CD4-positive, alpha-beta memory T cell (primary cell): ENCODE measurements around the gene DIPK2B. TPM values are rescaled to one million over a fixed set of nuclear protein-coding genes. Genes with fewer than 3 reads are reported as not detected.

Experiments
- CTCF ChIA-PET: fragments of 350-600 bp; sonication (Branson Sonifier 250); formaldehyde crosslinking; loops from one replicate; lab custom pipeline; 2021; ENCODE audit warnings: inconsistent platforms; ENCODE audit not compliant: partially characterized antibody; lab: Charles Lee
- POLR2A ChIA-PET: fragments of 350-600 bp; sonication (Branson Sonifier 250); formaldehyde crosslinking; loops from one replicate; lab custom pipeline; 2021; ENCODE audit not compliant: partially characterized antibody; lab: Charles Lee
- DNase-seq, 5 donors: peaks; one replicate each; pipeline versions ENCODE4 v3.0.0 to v3.0.0-alpha.2; 2020 to 2022; ENCODE audit warnings: mixed read lengths in 1 of 5
- H3K27ac ChIP-seq: one replicate; pipeline ENCODE4 v1.7.0; 2013; ENCODE audit warnings: low read depth, low read length
- H3K27me3 ChIP-seq: 2 replicates; pipeline ENCODE4 v1.7.0; 2013; ENCODE audit warnings: mild to moderate bottlenecking, low read length, moderate library complexity; ENCODE audit not compliant: insufficient read depth
- H3K36me3 ChIP-seq: 2 replicates; pipeline ENCODE4 v1.7.0; 2013; ENCODE audit warnings: mild to moderate bottlenecking, low read length, moderate library complexity; ENCODE audit not compliant: insufficient read depth
- H3K4me1 ChIP-seq: 2 replicates; pipeline ENCODE4 v1.7.0; 2013; ENCODE audit warnings: mild to moderate bottlenecking, low read length, moderate library complexity; ENCODE audit not compliant: insufficient read depth
- H3K4me3 ChIP-seq, 2 donors: one replicate each; pipeline ENCODE4 v1.7.0; 2013; ENCODE audit warnings: low read length in 2 of 2, mild to moderate bottlenecking in 1 of 2
- H3K9me3 ChIP-seq, 2 donors: one replicate each; pipeline ENCODE4 v1.7.0; 2013; ENCODE audit warnings: low read length in 2 of 2, control low read depth in 1 of 2; ENCODE audit not compliant: control insufficient read depth in 1 of 2
- H3K27ac Mint-ChIP-seq, 7 donors: one replicate each; pipeline ENCODE4 v1.8.0; 2020 to 2021; ENCODE audit warnings: mixed read lengths in 7 of 7, mild to moderate bottlenecking in 6 of 7, inconsistent platforms in 3 of 7, moderate library complexity in 3 of 7
- H3K27me3 Mint-ChIP-seq, 2 donors: one replicate each; pipeline ENCODE4 v1.8.0; 2020 to 2021; ENCODE audit warnings: mixed read lengths in 2 of 2
- H3K36me3 Mint-ChIP-seq, 2 donors: one replicate each; pipeline ENCODE4 v1.8.0; 2020 to 2021; ENCODE audit warnings: mixed read lengths in 2 of 2, inconsistent platforms in 1 of 2, mild to moderate bottlenecking in 1 of 2
- H3K4me1 Mint-ChIP-seq, 4 donors: one replicate each; pipeline ENCODE4 v1.8.0; 2020 to 2021; ENCODE audit warnings: mixed read lengths in 4 of 4, mild to moderate bottlenecking in 1 of 4
- H3K4me3 Mint-ChIP-seq, 8 donors: one replicate each; pipeline ENCODE4 v1.8.0; 2020 to 2021; ENCODE audit warnings: mixed read lengths in 8 of 8, mild to moderate bottlenecking in 7 of 8, moderate library complexity in 6 of 8, inconsistent platforms in 3 of 8
- H3K9me3 Mint-ChIP-seq, 8 donors: one replicate each; pipeline ENCODE4 v1.8.0; 2020 to 2021; ENCODE audit warnings: mixed read lengths in 8 of 8, mild to moderate bottlenecking in 5 of 8, inconsistent platforms in 3 of 8, moderate library complexity in 1 of 8
- intact Hi-C: fragments of 100-400 bp; cut with micrococcal nuclease; formaldehyde crosslinking; loops from one replicate; pipeline ENCODE4 v1.15.1; 2023
- polyA plus RNA-seq, 2 donors: library from polyadenylated mRNA; unstranded; fragments of 300-500 nt; fragmentation: Illumina TruSeq; gene quantifications; one replicate each; pipeline ENCODE4 v1.2.3, GENCODE V29; 2021
- total RNA-seq, 2 experiments: library from RNA; stranded (reverse); gene quantifications; one replicate each; pipeline ENCODE4 v1.2.3, GENCODE V29; 2021

DIPK2B gene
- total and polyA plus RNA-seq, 4 experiments from 2014 or later = not detected

DNA sequence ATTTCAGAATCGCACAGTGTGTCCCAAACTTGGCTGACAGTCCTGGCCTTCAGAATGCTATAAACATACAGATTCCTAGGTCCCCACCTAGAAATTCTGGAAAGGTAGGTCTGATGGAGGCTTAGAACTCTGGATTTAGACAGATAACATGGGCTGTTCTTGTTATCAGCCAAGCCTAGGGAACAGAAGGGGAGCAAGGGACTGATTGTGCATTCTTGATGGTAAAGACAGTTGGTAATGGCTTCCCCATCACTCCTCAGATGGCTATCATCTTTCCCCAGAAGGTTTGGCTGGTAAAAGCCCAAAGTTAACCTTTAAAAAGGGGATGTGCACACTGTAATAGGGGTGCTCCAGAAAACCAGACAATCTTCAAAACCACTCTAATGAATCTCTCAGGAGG, 35.7 kb downstream of the DIPK2B start:
- Histone ChIP-seq H3K4me3 (no peak overlapping the region), H3K27ac (no peak overlapping the region), H3K4me1 (no peaks in the 10 kb centered on the region), H3K36me3 (no peaks in the 10 kb centered on the region), H3K27me3 (no peaks in the 10 kb centered on the region), H3K9me3 (no peaks in the 10 kb centered on the region)
- intact Hi-C loops = no loop called here
- ChIA-PET CTCF (no interaction called here), POLR2A (no interaction called here)
- Mint-ChIP-seq H3K27ac (no peak overlapping the region), H3K9me3 (peaks cover 0 to 9% (median 4%) of the 10 kb centered on the region in 8 donors), H3K27me3 (no peaks in the 10 kb centered on the region), H3K4me3 (no peak overlapping the region), H3K4me1 (no peaks in the 10 kb centered on the region), H3K36me3 (no peaks in the 10 kb centered on the region)
- no peak for DNase-seq

DNA sequence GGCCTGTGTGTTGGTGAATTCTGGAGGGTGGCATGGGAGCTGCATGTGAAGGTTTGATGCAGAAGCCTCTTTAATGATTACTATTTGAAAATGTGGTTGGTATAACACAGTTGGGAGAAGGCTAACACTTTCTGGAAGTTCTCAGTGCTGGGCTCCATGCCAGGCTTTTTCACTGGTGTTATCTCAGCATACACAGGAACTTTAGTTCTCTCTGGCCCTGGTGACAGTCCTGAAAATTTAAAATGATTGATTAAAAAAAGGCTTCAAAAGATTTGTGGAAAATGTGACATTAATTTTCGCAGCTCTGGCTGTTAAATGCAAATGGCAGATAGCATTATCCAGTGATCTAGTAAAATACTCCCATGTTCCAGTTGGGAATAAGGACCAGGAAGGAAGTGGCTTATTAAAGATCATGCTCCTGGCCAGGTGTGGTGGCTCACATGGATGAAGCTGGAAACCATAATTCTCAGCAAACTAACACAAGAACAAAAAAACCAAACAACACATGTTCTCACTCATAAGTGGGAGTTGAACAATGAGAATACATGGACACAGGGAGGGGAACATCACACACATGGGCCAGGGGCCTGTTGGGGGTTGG, 36.6 kb downstream of the DIPK2B start:
- no peak overlapping the region for H3K27ac Mint-ChIP-seq
- Histone ChIP-seq H3K36me3 (no peaks in the 10 kb centered on the region), H3K27ac (no peak overlapping the region), H3K4me3 (no peak overlapping the region), H3K4me1 (no peaks in the 10 kb centered on the region), H3K27me3 (no peaks in the 10 kb centered on the region), H3K9me3 (no peaks in the 10 kb centered on the region)
- H3K36me3 Mint-ChIP-seq = no peaks in the 10 kb centered on the region
- intact Hi-C loops = no loop called here
- peaks cover 0 to 9% (median 5%) of the 10 kb centered on the region in 8 donors for H3K9me3 Mint-ChIP-seq
- CTCF ChIA-PET = no interaction called here
- H3K4me3 Mint-ChIP-seq = no peak overlapping the region
- DNase-seq = no peak
- H3K4me1 Mint-ChIP-seq = no peaks in the 10 kb centered on the region
- H3K27me3 Mint-ChIP-seq = no peaks in the 10 kb centered on the region
- POLR2A ChIA-PET = no interaction called here

DNA sequence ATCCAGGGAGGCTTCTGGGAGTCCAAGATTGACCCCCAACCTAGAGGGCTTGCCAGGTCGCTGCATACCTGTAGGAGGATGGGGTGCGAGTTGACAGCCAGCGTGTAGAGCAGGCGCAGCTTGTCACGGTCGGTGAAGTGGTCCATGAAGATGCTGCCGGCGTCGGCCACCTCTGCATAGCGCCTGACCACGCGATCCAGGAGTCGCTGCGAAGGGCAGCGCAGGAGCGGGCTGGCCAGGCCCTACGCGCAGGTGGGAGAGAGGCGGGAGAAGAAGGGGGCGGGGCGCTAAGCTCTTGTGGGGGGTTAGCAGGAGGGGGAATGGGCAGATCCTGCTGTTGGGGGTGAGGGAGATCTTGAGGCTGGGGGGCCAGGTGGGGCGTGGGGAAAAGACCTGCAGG, 43.0 kb downstream of the DIPK2B start:
- Mint-ChIP-seq H3K27me3 (no peaks in the 10 kb centered on the region), H3K27ac (no peak overlapping the region), H3K9me3 (peaks cover 0 to 9% (median 5%) of the 10 kb centered on the region in 8 donors), H3K4me3 (no peak overlapping the region), H3K4me1 (no peaks in the 10 kb centered on the region), H3K36me3 (no peaks in the 10 kb centered on the region)
- DNase-seq = no peak
- H3K27me3 ChIP-seq = no peaks in the 10 kb centered on the region
- no peak overlapping the region for H3K4me3 ChIP-seq
- no peaks in the 10 kb centered on the region for H3K4me1 ChIP-seq
- ChIA-PET POLR2A (no interaction called here), CTCF (no interaction called here)
- no peaks in the 10 kb centered on the region for H3K36me3 ChIP-seq
- intact Hi-C loops = no loop called here
- H3K27ac ChIP-seq = no peak overlapping the region
- no peaks in the 10 kb centered on the region for H3K9me3 ChIP-seq

DNA sequence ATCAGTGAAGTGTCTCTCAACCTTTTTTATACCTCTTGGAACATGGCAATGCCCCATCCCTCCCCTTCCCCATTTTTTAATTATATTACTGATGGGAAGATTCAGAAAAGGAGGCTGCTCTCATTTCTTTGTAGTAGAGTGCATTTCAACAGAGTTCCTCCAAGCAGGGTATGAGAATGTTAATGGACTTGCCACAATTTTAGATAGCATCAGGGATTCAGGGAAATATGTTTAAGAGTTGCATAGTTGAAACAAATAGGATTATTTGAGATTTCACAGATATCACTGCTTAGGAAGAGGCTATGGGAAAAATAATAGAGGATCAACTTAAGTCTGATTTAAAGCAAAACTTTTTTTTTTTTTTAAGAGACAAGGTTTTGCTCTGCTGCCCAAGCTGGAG, 46.2 kb downstream of the DIPK2B start:
- Mint-ChIP-seq H3K27ac (no peak overlapping the region), H3K4me3 (no peak overlapping the region), H3K4me1 (no peaks in the 10 kb centered on the region), H3K27me3 (no peaks in the 10 kb centered on the region), H3K36me3 (no peaks in the 10 kb centered on the region), H3K9me3 (peaks cover 0 to 3% (median 0%) of the 10 kb centered on the region in 8 donors)
- intact Hi-C loops = no loop called here
- H3K4me3 ChIP-seq = no peak overlapping the region
- H3K27ac ChIP-seq = no peak overlapping the region
- POLR2A ChIA-PET = no interaction called here
- CTCF ChIA-PET = no interaction called here
- H3K9me3 ChIP-seq = no peaks in the 10 kb centered on the region
- DNase-seq = no peak
- H3K27me3 ChIP-seq = no peaks in the 10 kb centered on the region
- H3K36me3 ChIP-seq = no peaks in the 10 kb centered on the region
- no peaks in the 10 kb centered on the region for H3K4me1 ChIP-seq

DNA sequence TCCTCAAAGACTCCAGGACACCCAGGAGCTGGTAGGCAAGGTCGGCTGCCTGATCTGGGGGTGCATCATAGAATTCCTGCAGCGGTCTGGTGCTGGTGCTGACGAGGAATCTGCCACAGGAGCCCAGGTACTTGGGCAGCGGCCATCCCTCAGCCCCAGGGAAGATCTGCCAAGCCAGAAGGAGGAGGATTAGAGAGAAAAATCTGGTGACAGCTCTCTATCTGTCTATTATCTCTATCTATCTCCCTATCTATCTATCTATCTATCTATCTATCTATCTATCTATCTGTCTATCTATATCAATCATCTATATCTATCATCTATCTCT, 46.7 kb downstream of the DIPK2B start:
- no peak for DNase-seq
- H3K4me3 ChIP-seq = no peak overlapping the region
- no peaks in the 10 kb centered on the region for H3K9me3 ChIP-seq
- CTCF ChIA-PET = no interaction called here
- Mint-ChIP-seq H3K4me3 (no peak overlapping the region), H3K4me1 (no peaks in the 10 kb centered on the region), H3K27me3 (no peaks in the 10 kb centered on the region), H3K36me3 (no peaks in the 10 kb centered on the region), H3K9me3 (no peaks in the 10 kb centered on the region), H3K27ac (no peak overlapping the region)
- intact Hi-C loops = no loop called here
- no peaks in the 10 kb centered on the region for H3K4me1 ChIP-seq
- POLR2A ChIA-PET = no interaction called here
- H3K27me3 ChIP-seq = no peaks in the 10 kb centered on the region
- no peaks in the 10 kb centered on the region for H3K36me3 ChIP-seq
- H3K27ac ChIP-seq = no peak overlapping the region
